ENCODE measurements around the gene CSH1.

- TF ChIP-seq CTCF (IDR thresholded peaks at IDR 0.05) = no peak
- no peak for TF ChIP-seq POLR2A (IDR thresholded peaks at IDR 0.05)
Observed at GRCh38 chr17:63859257-63859656, 37.1 kb downstream of the CSH1 start.

All from body of pancreas (tissue), 4 donors.